HEK293 (cell line): Measurements from ENCODE around the gene CA12.

Source experiments
- ZNF354C ChIP-seq: fragments of 450-650 bp; formaldehyde crosslinking; IDR thresholded peaks from 2 replicates; pipeline ENCODE4 v1.5.1; 2016; ENCODE audit warnings: missing biosample characterization, missing genetic modification characterization, low read depth, borderline replicate concordance
- TF ChIP-seq, protein P1 (sequence below): fragments of 450-650 bp; formaldehyde crosslinking; IDR thresholded peaks from 2 replicates; pipeline ENCODE4 v1.5.1; 2016; ENCODE audit warnings: missing biosample characterization, missing genetic modification characterization

DNA sequence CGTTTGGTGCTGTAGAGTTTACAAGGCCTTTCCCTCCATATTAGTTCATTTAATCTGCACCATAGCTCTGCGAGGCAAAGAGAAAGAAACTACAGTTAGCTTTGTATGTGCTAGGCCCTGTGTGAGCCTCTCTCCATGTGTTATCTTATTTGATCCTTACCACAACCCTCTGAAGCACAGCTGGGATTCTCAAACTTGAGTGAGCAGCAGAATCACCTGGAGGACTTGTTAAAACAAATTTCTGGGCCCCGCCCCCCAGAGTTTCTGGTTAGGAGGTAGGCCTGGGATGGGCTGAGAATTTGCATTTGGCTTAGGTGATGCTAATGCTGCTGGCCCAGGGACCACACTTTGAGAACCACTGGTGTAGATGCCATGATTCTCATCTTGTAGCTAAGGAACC is 12.3 kb downstream of the CA12 start:
- TF ChIP-seq, protein P1, sequence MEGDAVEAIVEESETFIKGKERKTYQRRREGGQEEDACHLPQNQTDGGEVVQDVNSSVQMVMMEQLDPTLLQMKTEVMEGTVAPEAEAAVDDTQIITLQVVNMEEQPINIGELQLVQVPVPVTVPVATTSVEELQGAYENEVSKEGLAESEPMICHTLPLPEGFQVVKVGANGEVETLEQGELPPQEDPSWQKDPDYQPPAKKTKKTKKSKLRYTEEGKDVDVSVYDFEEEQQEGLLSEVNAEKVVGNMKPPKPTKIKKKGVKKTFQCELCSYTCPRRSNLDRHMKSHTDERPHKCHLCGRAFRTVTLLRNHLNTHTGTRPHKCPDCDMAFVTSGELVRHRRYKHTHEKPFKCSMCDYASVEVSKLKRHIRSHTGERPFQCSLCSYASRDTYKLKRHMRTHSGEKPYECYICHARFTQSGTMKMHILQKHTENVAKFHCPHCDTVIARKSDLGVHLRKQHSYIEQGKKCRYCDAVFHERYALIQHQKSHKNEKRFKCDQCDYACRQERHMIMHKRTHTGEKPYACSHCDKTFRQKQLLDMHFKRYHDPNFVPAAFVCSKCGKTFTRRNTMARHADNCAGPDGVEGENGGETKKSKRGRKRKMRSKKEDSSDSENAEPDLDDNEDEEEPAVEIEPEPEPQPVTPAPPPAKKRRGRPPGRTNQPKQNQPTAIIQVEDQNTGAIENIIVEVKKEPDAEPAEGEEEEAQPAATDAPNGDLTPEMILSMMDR, result no peak
- TF ChIP-seq ZNF354C (tag by site-specific recombination), result no peak
